ENCODE data around the gene CBLB. TPM values are rescaled to one million over a fixed set of nuclear protein-coding genes. Genes with fewer than 3 reads are reported as not detected.

The CBLB gene
- total RNA-seq, 1 donor = 133 TPM

DNA sequence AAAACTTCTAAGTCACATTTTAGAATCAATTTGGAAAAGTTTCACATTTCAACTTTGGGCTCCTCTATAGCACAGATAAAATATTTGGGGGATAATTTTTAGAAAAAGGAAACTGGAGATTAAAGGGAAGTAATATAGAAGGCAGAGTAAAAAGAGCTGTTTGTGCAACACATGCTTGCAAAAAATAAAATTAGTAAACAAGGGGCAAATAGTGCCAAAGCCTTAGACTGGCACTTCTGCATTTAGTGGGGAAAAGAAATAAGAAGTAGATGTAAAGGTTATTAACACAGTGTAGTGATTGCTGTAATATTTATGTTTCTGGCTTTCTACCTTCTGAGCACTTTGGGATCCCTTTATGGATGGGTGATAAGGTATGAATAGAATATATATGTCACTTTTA lies 246.6 kb downstream of the CBLB start:
- H3K4me1 ChIP-seq (ENCODE audit: insufficient read depth, low read length) = no peaks in the 10 kb centered on the region
- H3K4me3 ChIP-seq (ENCODE audit: low read length) = no peak overlapping the region

GRCh38 chr3:105620236-105620635 lies 248.6 kb downstream of the CBLB start:
- Histone ChIP-seq H3K4me1 (ENCODE audit: insufficient read depth, low read length) (no peaks in the 10 kb centered on the region), H3K4me3 (ENCODE audit: low read length) (no peak overlapping the region), H3K27me3 (ENCODE audit: insufficient read depth, low read length) (no peaks in the 10 kb centered on the region), H3K9me3 (ENCODE audit: low read depth, low read length) (no peaks in the 10 kb centered on the region)

More for the DNA sequence above, 246.6 kb downstream of the CBLB start:
- Histone ChIP-seq H3K27me3 (ENCODE audit: insufficient read depth, low read length) (no peaks in the 10 kb centered on the region), H3K9me3 (ENCODE audit: low read depth, low read length) (no peaks in the 10 kb centered on the region)

DNA sequence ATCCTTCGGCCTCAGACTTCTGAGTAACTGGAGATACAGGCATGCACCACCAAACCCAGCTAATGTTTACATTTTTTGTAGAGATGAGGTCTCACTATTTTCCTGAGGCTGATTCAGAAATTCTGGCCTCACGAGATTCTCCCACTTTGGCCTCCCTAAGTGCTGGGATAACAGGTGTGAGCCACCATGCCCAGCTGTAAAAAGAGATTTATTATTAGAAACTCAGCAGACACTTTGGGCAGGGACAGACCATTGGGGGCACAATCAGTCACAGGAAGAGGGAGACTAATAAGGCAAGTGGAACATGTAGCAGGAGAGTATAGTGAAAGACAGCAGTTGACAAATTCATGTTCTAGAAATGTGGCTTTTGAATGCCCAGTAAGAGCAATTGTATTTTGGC lies 249.2 kb downstream of the CBLB start:
- Histone ChIP-seq H3K4me1 (ENCODE audit: insufficient read depth, low read length) (no peaks in the 10 kb centered on the region), H3K4me3 (ENCODE audit: low read length) (no peak overlapping the region), H3K9me3 (ENCODE audit: low read depth, low read length) (no peaks in the 10 kb centered on the region), H3K27me3 (ENCODE audit: insufficient read depth, low read length) (no peaks in the 10 kb centered on the region)

- no peaks in the 10 kb centered on the region for H3K27me3 ChIP-seq (ENCODE audit: insufficient read depth, low read length)
- no peaks in the 10 kb centered on the region for H3K9me3 ChIP-seq (ENCODE audit: low read depth, low read length)
- no peak overlapping the region for H3K4me3 ChIP-seq (ENCODE audit: low read length)
- H3K4me1 ChIP-seq (ENCODE audit: insufficient read depth, low read length) = no peaks in the 10 kb centered on the region
Observed at GRCh38 chr3:105618556-105618955, 250.3 kb downstream of the CBLB start.

DNA sequence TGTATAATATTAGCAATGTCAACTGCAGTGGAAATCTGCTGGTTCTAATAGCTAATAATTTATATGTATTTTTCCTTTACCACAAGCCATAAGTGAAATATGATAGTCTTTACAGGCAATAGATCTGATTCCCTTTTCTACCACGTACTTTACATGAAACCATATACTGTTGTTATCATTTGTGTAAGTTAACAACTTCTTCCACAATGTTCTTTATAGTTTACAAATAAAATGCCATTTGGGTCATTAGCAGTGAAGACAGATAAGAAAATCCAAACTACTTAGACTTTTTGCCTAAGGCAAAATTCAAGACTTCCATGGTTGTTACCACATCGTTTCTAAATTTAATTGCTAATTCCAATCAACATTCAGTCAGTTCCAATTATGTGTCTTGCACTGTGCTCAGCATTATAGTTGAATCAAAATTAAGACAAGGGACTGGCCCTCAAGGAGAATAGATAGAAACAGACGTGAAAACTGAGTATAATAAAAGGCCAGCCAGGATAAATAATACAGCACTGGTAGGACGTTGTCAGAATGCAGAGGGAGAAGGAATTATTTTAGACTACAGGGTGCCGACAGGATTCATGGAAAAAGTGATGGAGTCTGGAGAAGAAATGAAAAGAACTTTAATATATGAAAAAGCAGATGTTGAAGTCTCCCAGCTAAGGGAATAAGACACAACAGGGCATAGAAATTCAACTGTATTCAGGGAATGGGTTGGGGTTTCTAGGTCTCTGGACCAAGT lies 252.3 kb downstream of the CBLB start:
- no peaks in the 10 kb centered on the region for H3K4me1 ChIP-seq (ENCODE audit: insufficient read depth, low read length)
- H3K4me3 ChIP-seq (ENCODE audit: low read length) = no peak overlapping the region
- H3K9me3 ChIP-seq (ENCODE audit: low read depth, low read length) = no peaks in the 10 kb centered on the region
- no peaks in the 10 kb centered on the region for H3K27me3 ChIP-seq (ENCODE audit: insufficient read depth, low read length)

DNA sequence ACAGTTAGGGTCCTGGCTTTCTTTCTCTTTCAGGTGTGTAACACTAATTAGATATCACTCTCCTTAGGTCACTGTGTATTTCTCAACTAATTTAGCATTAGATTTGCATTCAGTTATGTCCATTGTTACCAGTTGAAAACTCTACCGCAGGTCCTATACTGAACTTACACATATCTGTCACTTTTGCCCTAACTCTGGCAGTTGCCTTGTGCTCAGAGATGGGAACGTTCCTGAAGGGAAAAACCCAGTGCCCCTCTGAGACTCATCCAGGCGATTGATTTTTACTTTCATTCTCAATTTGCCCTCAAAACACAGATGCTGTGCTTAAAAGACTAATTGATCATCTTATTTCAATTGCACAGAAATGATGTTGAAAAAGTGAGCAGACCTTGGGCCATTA lies 253.0 kb downstream of the CBLB start:
- Histone ChIP-seq H3K9me3 (ENCODE audit: low read depth, low read length) (no peaks in the 10 kb centered on the region), H3K4me1 (ENCODE audit: insufficient read depth, low read length) (no peaks in the 10 kb centered on the region), H3K4me3 (ENCODE audit: low read length) (no peak overlapping the region), H3K27me3 (ENCODE audit: insufficient read depth, low read length) (no peaks in the 10 kb centered on the region)

DNA sequence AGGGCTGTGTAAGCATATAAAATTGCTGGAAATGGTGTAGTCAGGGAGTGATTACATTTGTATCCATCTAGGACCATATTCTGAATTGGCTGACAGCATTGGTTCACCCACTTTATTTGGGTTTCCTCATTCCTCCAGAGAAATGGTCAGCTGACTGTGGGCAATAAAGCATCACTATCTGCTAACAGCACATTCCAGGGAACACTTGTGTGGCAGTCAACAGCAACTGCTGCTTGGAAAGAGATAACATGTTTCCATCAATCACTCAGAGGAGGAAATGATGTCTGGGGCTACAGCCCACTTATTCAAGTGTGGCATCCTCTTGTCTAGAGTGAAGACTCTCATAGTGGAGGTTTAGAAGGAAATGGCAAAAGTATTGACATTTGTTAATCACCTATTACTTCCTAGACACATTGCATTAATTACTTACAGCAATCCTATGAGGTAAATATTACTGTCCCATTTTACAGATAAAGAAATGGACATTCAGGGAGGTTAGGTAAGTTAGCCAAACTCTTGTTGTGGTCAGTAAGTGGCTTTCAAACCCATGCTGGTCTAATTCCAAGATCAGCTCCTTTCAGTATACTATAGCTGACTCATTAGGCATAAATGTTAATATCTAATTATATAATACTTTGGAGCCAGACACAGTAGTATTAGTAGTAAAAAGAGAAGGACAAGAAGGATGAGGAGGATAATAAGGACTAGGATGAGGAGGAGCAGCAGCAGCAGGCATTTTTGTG lies 254.4 kb downstream of the CBLB start:
- no peaks in the 10 kb centered on the region for H3K4me1 ChIP-seq (ENCODE audit: insufficient read depth, low read length)
- no peak overlapping the region for H3K4me3 ChIP-seq (ENCODE audit: low read length)
- H3K27me3 ChIP-seq (ENCODE audit: insufficient read depth, low read length) = no peaks in the 10 kb centered on the region

DNA sequence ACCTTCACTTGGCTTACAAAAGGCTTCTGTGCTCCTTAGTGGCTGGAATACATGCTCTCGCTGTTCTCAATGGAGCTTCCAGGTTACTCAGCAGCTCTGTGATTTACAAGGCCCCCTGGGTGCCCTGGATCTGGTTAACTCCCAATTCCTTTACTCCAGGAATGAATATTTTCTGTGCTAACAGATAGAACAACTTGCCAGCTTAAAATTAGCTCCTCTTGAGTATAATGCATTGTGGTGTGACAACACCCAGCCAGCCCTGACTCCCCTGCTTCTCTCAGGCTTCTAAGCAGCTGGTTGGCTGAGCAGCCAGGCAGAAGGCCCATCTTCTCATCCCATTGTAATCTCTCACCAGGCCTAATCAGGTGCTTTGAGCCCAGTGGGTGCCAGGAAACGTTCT lies 255.7 kb downstream of the CBLB start:
- Histone ChIP-seq H3K9me3 (ENCODE audit: low read depth, low read length) (no peaks in the 10 kb centered on the region), H3K4me3 (ENCODE audit: low read length) (no peak overlapping the region), H3K27me3 (ENCODE audit: insufficient read depth, low read length) (no peaks in the 10 kb centered on the region), H3K4me1 (ENCODE audit: insufficient read depth, low read length) (no peaks in the 10 kb centered on the region)

More for the DNA sequence above, 254.4 kb downstream of the CBLB start:
- no peaks in the 10 kb centered on the region for H3K9me3 ChIP-seq (ENCODE audit: low read depth, low read length)

DNA sequence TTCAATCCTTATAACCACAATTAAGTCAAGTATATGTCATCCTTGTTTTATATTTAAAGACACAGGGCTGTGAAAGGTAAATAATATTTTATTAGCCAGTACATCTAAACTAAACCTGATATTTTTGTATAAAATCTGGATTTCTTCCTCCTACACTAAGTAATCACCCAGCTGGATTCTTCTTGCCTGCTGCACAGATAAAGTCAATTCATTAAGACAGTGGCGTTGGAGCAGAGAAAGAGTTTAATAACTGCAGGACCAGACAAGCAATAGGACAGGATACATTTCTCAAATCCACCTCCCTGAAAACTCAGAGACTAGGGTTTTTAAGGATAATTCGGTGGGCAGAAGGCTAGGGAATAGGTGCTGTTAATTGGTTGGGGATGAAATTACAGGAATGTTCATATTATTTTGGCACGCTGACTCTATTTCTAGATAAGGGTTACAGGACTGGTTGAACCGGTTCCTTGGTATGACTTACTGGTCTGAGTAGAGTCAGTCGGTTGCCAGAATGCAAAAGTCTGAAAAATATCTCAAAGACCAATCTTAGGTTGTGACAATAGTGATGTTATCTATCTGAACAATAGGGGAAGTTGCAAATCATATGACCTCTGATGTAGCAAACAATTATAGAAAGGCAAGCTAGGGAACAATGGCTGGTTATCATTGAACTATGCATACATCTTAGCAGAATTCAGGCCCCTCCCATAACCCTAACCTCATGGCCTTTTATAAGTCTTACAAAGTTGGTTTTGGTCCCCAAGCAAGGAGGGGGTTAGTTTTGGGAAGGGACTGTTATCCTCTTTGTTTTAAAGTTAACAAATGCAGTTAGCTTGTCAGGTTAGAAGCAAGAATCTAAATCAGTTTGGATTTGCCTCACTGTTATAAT lies 257.3 kb downstream of the CBLB start:
- Histone ChIP-seq H3K4me1 (ENCODE audit: insufficient read depth, low read length) (no peaks in the 10 kb centered on the region), H3K27me3 (ENCODE audit: insufficient read depth, low read length) (no peaks in the 10 kb centered on the region), H3K9me3 (ENCODE audit: low read depth, low read length) (no peaks in the 10 kb centered on the region), H3K4me3 (ENCODE audit: low read length) (no peak overlapping the region)

DNA sequence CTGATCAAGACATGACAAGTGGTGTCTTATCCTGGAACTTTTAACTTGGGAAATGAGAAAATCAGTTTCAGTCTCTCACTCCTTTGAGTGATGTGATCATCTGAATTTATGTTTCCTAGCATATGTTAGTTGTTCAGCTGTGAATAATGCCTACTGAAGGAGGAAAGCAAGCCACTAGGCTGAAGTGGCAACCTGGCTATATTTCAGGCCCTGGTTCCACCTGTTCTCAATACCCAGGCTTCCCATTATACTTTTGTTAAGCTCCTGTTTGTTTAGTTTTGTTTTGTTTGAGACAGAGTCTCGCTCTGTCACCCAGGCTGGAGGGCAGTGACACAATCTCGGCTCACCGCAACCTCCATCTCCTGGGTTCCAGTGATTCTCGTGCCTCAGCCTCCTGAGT lies 258.3 kb downstream of the CBLB start:
- no peaks in the 10 kb centered on the region for H3K4me1 ChIP-seq (ENCODE audit: insufficient read depth, low read length)
- H3K4me3 ChIP-seq (ENCODE audit: low read length) = no peak overlapping the region
- H3K9me3 ChIP-seq (ENCODE audit: low read depth, low read length) = no peaks in the 10 kb centered on the region
- H3K27me3 ChIP-seq (ENCODE audit: insufficient read depth, low read length) = no peaks in the 10 kb centered on the region

GRCh38 chr3:105608623-105609022 lies 260.2 kb downstream of the CBLB start:
- H3K9me3 ChIP-seq (ENCODE audit: low read depth, low read length) = no peaks in the 10 kb centered on the region
- H3K27me3 ChIP-seq (ENCODE audit: insufficient read depth, low read length) = no peaks in the 10 kb centered on the region
- H3K4me3 ChIP-seq (ENCODE audit: low read length) = no peak overlapping the region
- H3K4me1 ChIP-seq (ENCODE audit: insufficient read depth, low read length) = no peaks in the 10 kb centered on the region

- no peaks in the 10 kb centered on the region for H3K27me3 ChIP-seq (ENCODE audit: insufficient read depth, low read length)
- H3K4me3 ChIP-seq (ENCODE audit: low read length) = no peak overlapping the region
- H3K9me3 ChIP-seq (ENCODE audit: low read depth, low read length) = no peaks in the 10 kb centered on the region
- H3K4me1 ChIP-seq (ENCODE audit: insufficient read depth, low read length) = no peaks in the 10 kb centered on the region
Observed at GRCh38 chr3:105606016-105606415, 262.8 kb downstream of the CBLB start.

Measured in mononuclear cell (primary cell).